ENCODE data around the gene LSP1. TPM values are rescaled to one million over a fixed set of nuclear protein-coding genes. Genes with fewer than 3 reads are reported as not detected.

Gene LSP1
- total RNA-seq, 1 donor from 2014 or later = not detected

- no peaks in the 10 kb centered on the region for H3K9me3 Mint-ChIP-seq (ENCODE audit: low read depth)
- peaks cover 4% of the 10 kb centered on the region for H3K4me1 Mint-ChIP-seq (ENCODE audit: low read depth)
- no peak overlapping the region for H3K4me3 Mint-ChIP-seq (ENCODE audit: low read depth)
- H3K27me3 Mint-ChIP-seq = peaks cover 32% of the 10 kb centered on the region
- H3K36me3 Mint-ChIP-seq (ENCODE audit: insufficient read depth) = no peaks in the 10 kb centered on the region
- DNase-seq (ENCODE audit: low spot score, unreplicated experiment) = no peak
- TF ChIP-seq, protein P1, sequence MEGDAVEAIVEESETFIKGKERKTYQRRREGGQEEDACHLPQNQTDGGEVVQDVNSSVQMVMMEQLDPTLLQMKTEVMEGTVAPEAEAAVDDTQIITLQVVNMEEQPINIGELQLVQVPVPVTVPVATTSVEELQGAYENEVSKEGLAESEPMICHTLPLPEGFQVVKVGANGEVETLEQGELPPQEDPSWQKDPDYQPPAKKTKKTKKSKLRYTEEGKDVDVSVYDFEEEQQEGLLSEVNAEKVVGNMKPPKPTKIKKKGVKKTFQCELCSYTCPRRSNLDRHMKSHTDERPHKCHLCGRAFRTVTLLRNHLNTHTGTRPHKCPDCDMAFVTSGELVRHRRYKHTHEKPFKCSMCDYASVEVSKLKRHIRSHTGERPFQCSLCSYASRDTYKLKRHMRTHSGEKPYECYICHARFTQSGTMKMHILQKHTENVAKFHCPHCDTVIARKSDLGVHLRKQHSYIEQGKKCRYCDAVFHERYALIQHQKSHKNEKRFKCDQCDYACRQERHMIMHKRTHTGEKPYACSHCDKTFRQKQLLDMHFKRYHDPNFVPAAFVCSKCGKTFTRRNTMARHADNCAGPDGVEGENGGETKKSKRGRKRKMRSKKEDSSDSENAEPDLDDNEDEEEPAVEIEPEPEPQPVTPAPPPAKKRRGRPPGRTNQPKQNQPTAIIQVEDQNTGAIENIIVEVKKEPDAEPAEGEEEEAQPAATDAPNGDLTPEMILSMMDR (IDR thresholded peaks at IDR 0.05; ENCODE audit: unreplicated experiment) = no peak
- H3K27ac Mint-ChIP-seq = no peak overlapping the region
Observed at GRCh38 chr11:1845561-1846452, 7.1 kb upstream of the LSP1 start.

DNA sequence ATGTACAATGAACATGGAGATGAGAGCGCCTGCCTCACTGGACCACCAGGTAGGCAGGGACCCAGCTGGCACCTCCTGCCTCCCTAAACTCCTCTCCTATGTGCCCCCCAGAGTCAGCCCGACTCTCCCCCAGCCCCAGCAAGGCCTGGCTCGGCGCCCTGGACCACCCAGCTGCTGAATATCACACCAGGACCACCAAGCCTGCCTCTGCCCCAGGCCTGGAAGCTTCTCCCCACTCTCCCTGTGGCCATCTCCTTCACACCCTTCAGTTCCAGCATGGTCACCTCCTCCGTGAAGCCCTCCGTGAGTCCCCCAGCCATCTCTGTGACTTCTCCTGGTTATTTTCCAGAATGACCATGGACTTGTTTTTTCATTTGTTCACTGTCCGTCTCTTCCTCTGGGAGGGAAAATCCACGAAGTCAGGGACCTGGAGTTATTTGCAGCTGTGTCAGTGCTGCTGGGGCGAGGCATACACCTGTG lies 6.4 kb upstream of the LSP1 start:
- Mint-ChIP-seq H3K9me3 (ENCODE audit: low read depth) (no peaks in the 10 kb centered on the region), H3K36me3 (ENCODE audit: insufficient read depth) (no peaks in the 10 kb centered on the region), H3K4me3 (ENCODE audit: low read depth) (no peak overlapping the region), H3K4me1 (ENCODE audit: low read depth) (peaks cover 4% of the 10 kb centered on the region), H3K27me3 (peaks cover 32% of the 10 kb centered on the region), H3K27ac (no peak overlapping the region)
- TF ChIP-seq, protein P1 (IDR thresholded peaks at IDR 0.05; ENCODE audit: unreplicated experiment) = no peak
- DNase-seq (ENCODE audit: low spot score, unreplicated experiment) = no peak

DNA sequence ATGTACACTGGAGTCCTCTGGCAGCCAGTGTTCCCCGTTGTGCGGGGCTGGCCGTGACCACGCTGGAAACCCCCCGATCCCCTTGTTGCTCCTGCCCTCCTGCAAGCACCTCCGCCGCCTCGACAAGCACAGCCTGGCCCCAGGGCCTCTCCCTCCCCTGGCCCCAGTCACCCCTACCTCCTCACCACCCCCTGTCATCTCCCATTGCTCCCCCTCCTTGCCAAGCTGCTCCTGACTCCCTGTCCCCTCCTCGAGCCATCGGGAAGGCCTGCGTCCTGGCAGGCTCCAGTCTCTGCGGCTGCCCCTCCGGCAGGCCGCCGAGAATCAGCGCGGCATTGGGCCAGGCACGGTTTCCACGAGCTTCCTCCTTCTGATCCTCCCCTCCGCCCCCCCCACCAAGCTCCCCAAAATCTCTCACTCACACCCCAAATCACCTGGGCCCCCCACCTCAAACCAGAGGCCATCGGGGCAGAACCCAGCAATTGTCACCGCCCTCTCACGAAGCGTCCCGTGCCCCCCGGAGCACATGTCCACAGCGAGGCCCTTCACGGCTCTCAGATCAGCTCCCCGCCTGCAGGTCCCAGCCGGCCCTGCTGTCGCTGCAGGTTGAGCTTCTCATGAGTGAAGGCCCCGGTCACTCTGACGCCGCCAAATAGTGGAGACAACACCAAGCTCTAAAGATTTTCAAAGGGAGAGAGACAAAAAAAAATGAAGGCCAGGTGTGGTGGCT lies 5.7 kb upstream of the LSP1 start:
- TF ChIP-seq, protein P1 (IDR thresholded peaks at IDR 0.05; ENCODE audit: unreplicated experiment) = no peak
- Mint-ChIP-seq H3K4me3 (ENCODE audit: low read depth) (no peak overlapping the region), H3K27me3 (peaks cover 33% of the 10 kb centered on the region), H3K9me3 (ENCODE audit: low read depth) (no peaks in the 10 kb centered on the region), H3K4me1 (ENCODE audit: low read depth) (peaks cover 4% of the 10 kb centered on the region), H3K36me3 (ENCODE audit: insufficient read depth) (no peaks in the 10 kb centered on the region), H3K27ac (peak overlapping the region; percentile 67)
- no peak for DNase-seq (ENCODE audit: low spot score, unreplicated experiment)

DNA sequence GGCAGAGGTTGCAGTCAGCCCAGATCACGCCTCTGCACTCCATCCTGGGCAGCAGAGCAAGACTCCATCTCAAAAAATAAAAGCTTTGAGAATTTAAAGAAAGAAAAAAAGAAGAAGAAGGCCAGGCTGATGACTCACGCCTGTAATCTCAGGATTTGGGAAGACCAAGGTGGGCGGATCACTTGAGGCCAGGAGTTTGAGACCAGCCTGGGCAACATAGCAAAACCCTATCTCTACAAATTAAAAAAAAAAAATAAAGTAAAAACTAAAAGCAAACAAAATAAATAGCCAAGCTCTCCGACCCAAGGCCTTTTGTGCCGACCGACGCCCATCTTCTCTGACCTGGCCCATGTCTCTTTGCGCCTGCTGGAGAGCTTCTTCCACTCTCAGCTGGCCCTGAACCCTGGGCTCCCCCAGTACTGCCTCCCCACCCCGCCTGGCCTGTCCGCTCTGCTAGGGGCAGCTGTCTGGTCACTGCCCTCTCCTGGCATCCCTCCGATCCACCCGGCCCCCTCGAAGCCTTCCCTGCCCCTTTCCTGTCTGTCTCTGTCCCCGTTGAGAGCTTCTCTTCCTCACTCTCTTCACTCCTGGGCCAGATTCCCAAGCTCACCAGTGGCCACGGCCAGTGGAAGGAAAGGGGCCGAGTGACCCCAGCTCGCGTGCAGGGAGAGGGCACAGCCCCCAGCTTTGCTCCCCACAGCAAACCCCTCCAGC lies 4.8 kb upstream of the LSP1 start:
- H3K9me3 Mint-ChIP-seq (ENCODE audit: low read depth) = no peaks in the 10 kb centered on the region
- H3K4me1 Mint-ChIP-seq (ENCODE audit: low read depth) = peaks cover 4% of the 10 kb centered on the region
- TF ChIP-seq, protein P1 (IDR thresholded peaks at IDR 0.05; ENCODE audit: unreplicated experiment) = no peak
- no peak for DNase-seq (ENCODE audit: low spot score, unreplicated experiment)
- no peaks in the 10 kb centered on the region for H3K36me3 Mint-ChIP-seq (ENCODE audit: insufficient read depth)
- no peak overlapping the region for H3K27ac Mint-ChIP-seq
- H3K27me3 Mint-ChIP-seq = peaks cover 39% of the 10 kb centered on the region
- no peak overlapping the region for H3K4me3 Mint-ChIP-seq (ENCODE audit: low read depth)

Data from progenitor cell of endocrine pancreas (in vitro differentiated cells).